Suprapubic skin (tissue), 4 donors: ENCODE measurements around the gene PPM1N. TPM values are rescaled to one million over a fixed set of nuclear protein-coding genes. Genes with fewer than 3 reads are reported as not detected.
"Not testable (repeated sequence)": the region's sequence is repeated elsewhere in the genome, so short reads cannot be mapped to it uniquely, and the experiment has no call there.

Experiments used
- DNase-seq, 2 donors: peaks; one replicate each; pipeline ENCODE4 v3.0.0-alpha.2; 2019; ENCODE audit warnings: low spot score in 2 of 2
- H3K27ac ChIP-seq: fragments of 200-600 bp; sonication (generic); one replicate; pipeline ENCODE4 v1.5.1; 2019
- H3K27me3 ChIP-seq: fragments of 200-600 bp; sonication (generic); one replicate; pipeline ENCODE4 v1.5.1; 2019
- H3K36me3 ChIP-seq: fragments of 200-600 bp; sonication (generic); one replicate; pipeline ENCODE4 v1.5.1; 2019
- H3K4me1 ChIP-seq: fragments of 200-600 bp; sonication (generic); one replicate; pipeline ENCODE4 v1.5.1; 2019
- H3K4me3 ChIP-seq: fragments of 200-600 bp; sonication (generic); one replicate; pipeline ENCODE4 v1.5.1; 2019; ENCODE audit warnings: mild to moderate bottlenecking
- H3K9me3 ChIP-seq: fragments of 200-600 bp; sonication (generic); one replicate; pipeline ENCODE4 v1.5.1; 2019
- CTCF ChIP-seq, 2 donors: fragments of 200-600 bp in 1 of 2; fragments of 450-650 bp in 1 of 2; sonication (generic) in 1 of 2; IDR thresholded peaks; one replicate each; pipeline ENCODE4 v1.5.1; 2016 to 2019; ENCODE audit warnings: antibody characterized with exemption in 2 of 2, mild to moderate bottlenecking in 1 of 2, moderate library complexity in 1 of 2
- EP300 ChIP-seq: sonication (generic); formaldehyde crosslinking; IDR thresholded peaks from one replicate; pipeline ENCODE4 v1.6.1; 2017; ENCODE audit warnings: antibody characterized with exemption
- POLR2A ChIP-seq, 2 donors: fragments of 450-650 bp; IDR thresholded peaks; one replicate each; pipeline ENCODE4 v1.6.1; 2017; ENCODE audit warnings: antibody characterized with exemption in 2 of 2, mild to moderate bottlenecking in 2 of 2, moderate library complexity in 2 of 2
- POLR2AphosphoS5 ChIP-seq, 3 donors: sonication (generic); formaldehyde crosslinking; IDR thresholded peaks; one replicate each; pipeline ENCODE4 v1.6.1; 2017; ENCODE audit warnings: antibody characterized with exemption in 3 of 3
- WGBS: methylation state at CpG from one replicate; pipeline ENCODE4 v1.1.5; 2018; 5-methylcytosine and 5-hydroxymethylcytosine counted together
- total RNA-seq, 4 donors: library from RNA; depleted of rRNA; stranded (reverse); fragments of >200 nt; gene quantifications; one replicate each; pipeline ENCODE4 v1.1.0, GENCODE V29; 2016

The PPM1N gene
- total RNA-seq, 4 donors from 2014 or later, result 2.9 to 6.3 (median 5.6) TPM

- Histone ChIP-seq H3K4me3 (peak overlapping the region; percentile 93), H3K4me1 (peaks cover 42% of the 10 kb centered on the region), H3K27ac (peak overlapping the region; percentile 91), H3K27me3 (no peaks in the 10 kb centered on the region), H3K36me3 (no peaks in the 10 kb centered on the region), H3K9me3 (no peaks in the 10 kb centered on the region)
- TF ChIP-seq EP300, result no peak
- TF ChIP-seq POLR2AphosphoS5 (IDR thresholded peaks at IDR 0.05), result no peak
- TF ChIP-seq CTCF (IDR thresholded peaks at IDR 0.05), result no peak
- TF ChIP-seq POLR2A (IDR thresholded peaks at IDR 0.05), result no peak
- no CpG with 5 or more reads among the region's 22 CpGs for WGBS
- DNase-seq, result no peak
Observed at GRCh38 chr19:45507872-45508416, 9.7 kb downstream of the PPM1N start.

- Histone ChIP-seq H3K36me3 (no peaks in the 10 kb centered on the region), H3K27me3 (no peaks in the 10 kb centered on the region), H3K4me1 (peaks cover 47% of the 10 kb centered on the region), H3K27ac (peak overlapping the region; percentile 91), H3K9me3 (no peaks in the 10 kb centered on the region), H3K4me3 (peak overlapping the region; percentile 93)
- TF ChIP-seq POLR2A (IDR thresholded peaks at IDR 0.05), result no peak
- TF ChIP-seq CTCF (IDR thresholded peaks at IDR 0.05), result no peak
- no peak for TF ChIP-seq POLR2AphosphoS5 (IDR thresholded peaks at IDR 0.05)
- no peak for TF ChIP-seq EP300
- DNase-seq, result no peak
- WGBS, result 8% methylated on average over 5 of the region's 26 CpGs
Observed at GRCh38 chr19:45508417-45508860, 10.2 kb downstream of the PPM1N start.

- Histone ChIP-seq H3K27ac (peak overlapping the region; percentile 91), H3K36me3 (no peaks in the 10 kb centered on the region), H3K4me3 (peak overlapping the region; percentile 93), H3K9me3 (no peaks in the 10 kb centered on the region), H3K27me3 (no peaks in the 10 kb centered on the region), H3K4me1 (peaks cover 53% of the 10 kb centered on the region)
- TF ChIP-seq POLR2A (IDR thresholded peaks at IDR 0.05), result no peak
- no peak for TF ChIP-seq CTCF (IDR thresholded peaks at IDR 0.05)
- TF ChIP-seq EP300, result no peak
- no peak for TF ChIP-seq POLR2AphosphoS5 (IDR thresholded peaks at IDR 0.05)
- no peak for DNase-seq
- 2% methylated on average over 21 of the region's 28 CpGs for WGBS
Observed at GRCh38 chr19:45508861-45509691, 10.8 kb downstream of the PPM1N start.

GRCh38 chr19:45509692-45510015 lies 11.4 kb downstream of the PPM1N start:
- peak overlapping the region; percentile 93 for H3K4me3 ChIP-seq

GRCh38 chr19:45510352-45510751 lies 12.1 kb downstream of the PPM1N start:
- WGBS, result 86% methylated on average over 11 of the region's 11 CpGs
- H3K4me3 ChIP-seq, result peak overlapping the region; percentile 93
- H3K27me3 ChIP-seq, H3K9me3 ChIP-seq, H3K27ac ChIP-seq, DNase-seq, H3K36me3 ChIP-seq: not testable (repeated sequence)
- peaks cover 66% of the 10 kb centered on the region for H3K4me1 ChIP-seq

More at GRCh38 chr19:45509692-45510015, 11.4 kb downstream of the PPM1N start:
- Histone ChIP-seq H3K36me3 (no peaks in the 10 kb centered on the region), H3K9me3 (no peaks in the 10 kb centered on the region), H3K4me1 (peaks cover 59% of the 10 kb centered on the region), H3K27ac (peak overlapping the region; percentile 91), H3K27me3 (no peaks in the 10 kb centered on the region)
- no peak for DNase-seq
- TF ChIP-seq POLR2A (IDR thresholded peaks at IDR 0.05) (no peak), CTCF (IDR thresholded peaks at IDR 0.05) (no peak), POLR2AphosphoS5 (IDR thresholded peaks at IDR 0.05) (no peak), EP300 (no peak)
- WGBS, result 18% methylated on average over 3 of the region's 3 CpGs
